HCT116 (cell line): ENCODE data around the gene PROM2. TPM values are rescaled to one million over a fixed set of nuclear protein-coding genes. Genes with fewer than 3 reads are reported as not detected.

Source experiments
- ATAC-seq: fragments of 200-7000 bp; cut with Tn5 transposase; 2 replicates; pipeline ENCODE4 v1.9.1; 2020; ENCODE audit warnings: mild to moderate bottlenecking, moderate library complexity
- BruUV-seq: library from RNA; stranded (reverse); fragments of 400-500 nt; replicated peaks from 2 replicates; lab custom pipeline; 2021; lab: Mats Ljungman, UMichigan
- CTCF ChIA-PET: fragments of 300-600 bp; sonication (Branson Sonifier 250); formaldehyde crosslinking; loops from one replicate; lab custom pipeline; 2021; ENCODE audit warnings: antibody characterized with exemption; lab: Charles Lee
- POLR2A ChIA-PET: fragments of 300-600, 350-600 bp; sonication (Branson Sonifier 250); formaldehyde crosslinking; loops from one replicate; lab custom pipeline; 2021; ENCODE audit warnings: antibody characterized with exemption; lab: Charles Lee
- RAD21 ChIA-PET, 2 experiments: fragments of 300-600 bp; sonication (Branson Sonifier 250); formaldehyde crosslinking; loops; one replicate each; lab custom pipeline; 2023; ENCODE audit warnings: low total read pairs in 2 of 2; ENCODE audit not compliant: uncharacterized antibody in 2 of 2, unreplicated experiment in 2 of 2, low non-redundant PET in 1 of 2; lab: Charles Lee
- DNase-seq: peaks from one replicate; pipeline ENCODE4 v3.0.0-alpha.2; 2010; ENCODE audit warnings: low read depth, low spot score
- H2AFZ ChIP-seq: fragments of 200-600 bp; shearing (Covaris generic), sonication (generic); 2 replicates; pipeline ENCODE4 v1.6.1; 2017; ENCODE audit warnings: low read depth, mixed run types, mixed read lengths, antibody characterized with exemption, low read length; ENCODE audit not compliant: poor library complexity, severe bottlenecking
- H3K27ac ChIP-seq: 2 replicates; pipeline ENCODE4 v1.5.1; 2012; ENCODE audit warnings: low read depth, low read length
- H3K27me3 ChIP-seq: fragments of 200-600 bp; sonication (generic); 2 replicates; pipeline ENCODE4 v1.6.1; 2016; ENCODE audit warnings: mixed run types, low read length, mixed read lengths; ENCODE audit not compliant: insufficient read depth
- H3K36me3 ChIP-seq, 2 experiments: fragments of 200-500 bp in 1 of 2; fragments of 200-600 bp in 1 of 2; sonication (Bioruptor generic) in 1 of 2; sonication (generic) in 1 of 2; 2 replicates each; pipeline versions ENCODE4 v1.5.1 to v1.6.1; 2014 to 2016; ENCODE audit warnings: low read length in 2 of 2, inconsistent platforms in 1 of 2, mixed read lengths in 1 of 2, mixed run types in 1 of 2; ENCODE audit not compliant: insufficient read depth in 2 of 2, control insufficient read depth in 1 of 2
- H3K4me1 ChIP-seq, 2 experiments: fragments of 200-600 bp in 1 of 2; sonication (generic) in 1 of 2; 2 replicates each; pipeline versions ENCODE4 v1.5.1 to v1.6.1; 2012 to 2017; ENCODE audit warnings: low read length in 2 of 2, inconsistent platforms in 1 of 2, mild to moderate bottlenecking in 1 of 2, mixed read lengths in 1 of 2, mixed run types in 1 of 2, moderate library complexity in 1 of 2; ENCODE audit not compliant: insufficient read depth in 2 of 2, control insufficient read depth in 1 of 2
- H3K4me2 ChIP-seq: fragments of 200-600 bp; sonication (generic); 2 replicates; pipeline ENCODE4 v1.6.1; 2017; ENCODE audit warnings: mixed run types, low read length, mixed read lengths
- H3K4me3 ChIP-seq, 2 experiments: fragments of 200-600 bp in 1 of 2; sonication (generic) in 1 of 2; replicated peaks in 1 of 2; 2 replicates each; pipeline ENCODE4 v1.5.1; 2011 to 2016; ENCODE audit warnings: low read length in 2 of 2, control low read depth in 1 of 2, low read depth in 1 of 2, mild to moderate bottlenecking in 1 of 2, mixed read lengths in 1 of 2, mixed run types in 1 of 2
- H3K79me2 ChIP-seq: fragments of 200-600 bp; sonication (generic); 2 replicates; pipeline ENCODE4 v1.6.1; 2017; ENCODE audit warnings: mild to moderate bottlenecking, mixed run types, low read length, moderate library complexity, mixed read lengths; ENCODE audit not compliant: insufficient read depth
- H3K9ac ChIP-seq: fragments of 200-600 bp; sonication (generic); 2 replicates; pipeline ENCODE4 v1.6.1; 2016; ENCODE audit warnings: low read length, mixed read lengths
- H3K9me2 ChIP-seq: fragments of 200-600 bp; sonication (generic), shearing (Covaris generic); 2 replicates; pipeline ENCODE4 v1.6.1; 2017; ENCODE audit warnings: mixed run types, mild to moderate bottlenecking, moderate library complexity; ENCODE audit not compliant: insufficient read depth
- H3K9me3 ChIP-seq, 2 experiments: fragments of 200-500 bp in 1 of 2; fragments of 200-600 bp in 1 of 2; sonication (Bioruptor generic) in 1 of 2; sonication (generic) in 1 of 2; 2 replicates each; pipeline ENCODE4 v1.6.1; 2014 to 2017; ENCODE audit warnings: low read length in 2 of 2, mixed read lengths in 2 of 2, inconsistent platforms in 1 of 2, low read depth in 1 of 2, mild to moderate bottlenecking in 1 of 2, mixed run types in 1 of 2, moderate library complexity in 1 of 2; ENCODE audit not compliant: control insufficient read depth in 1 of 2, insufficient read depth in 1 of 2
- H4K20me1 ChIP-seq: fragments of 200-600 bp; sonication (generic), shearing (Covaris generic); 2 replicates; pipeline ENCODE4 v1.6.1; 2017; ENCODE audit warnings: mixed run types, mild to moderate bottlenecking, moderate library complexity; ENCODE audit not compliant: insufficient read depth
- CEBPB ChIP-seq: IDR thresholded peaks from 2 replicates; pipeline ENCODE4 v1.6.1; 2012; ENCODE audit warnings: low read depth
- EGR1 ChIP-seq: IDR thresholded peaks from 2 replicates; pipeline ENCODE4 v1.6.1; 2012; ENCODE audit warnings: low read depth
- FOSL1 ChIP-seq: IDR thresholded peaks from 2 replicates; pipeline ENCODE4 v1.6.1; 2012; ENCODE audit warnings: low read depth
- JUND ChIP-seq: IDR thresholded peaks from 2 replicates; pipeline ENCODE4 v1.6.1; 2012
- POLR2AphosphoS5 ChIP-seq: IDR thresholded peaks from 2 replicates; pipeline ENCODE4 v1.6.1; 2011; ENCODE audit warnings: mild to moderate bottlenecking, low read depth, low read length, moderate library complexity
- RAD21 ChIP-seq: IDR thresholded peaks from 2 replicates; pipeline ENCODE4 v1.6.1; 2012; ENCODE audit warnings: low read depth, mild to moderate bottlenecking
- SIN3A ChIP-seq: IDR thresholded peaks from 2 replicates; pipeline ENCODE4 v1.6.1; 2012; ENCODE audit warnings: low read depth
- SRF ChIP-seq: IDR thresholded peaks from 2 replicates; pipeline ENCODE4 v1.6.1; 2012; ENCODE audit warnings: low read depth
- TCF7L2 ChIP-seq: IDR thresholded peaks from 2 replicates; pipeline ENCODE4 v1.7.0; 2011; ENCODE audit warnings: borderline replicate concordance, inconsistent platforms; ENCODE audit not compliant: insufficient read depth, insufficient read length; ENCODE audit errors: extremely low read depth
- ZFX ChIP-seq: fragments of 450-650 bp; IDR thresholded peaks from 2 replicates; pipeline ENCODE4 v1.6.1; 2017
- ZNF274 ChIP-seq: fragments of 200-500 bp; sonication (Bioruptor generic); IDR thresholded peaks from 2 replicates; pipeline ENCODE4 v1.6.1; 2014; ENCODE audit warnings: mild to moderate bottlenecking, low read depth, low read length, inconsistent platforms
- intact Hi-C: fragments of 100-400 bp; cut with micrococcal nuclease; formaldehyde crosslinking; loops from 2 replicates; pipeline ENCODE4 v1.10.0; 2022
- total RNA-seq: library from RNA; stranded (reverse); gene quantifications from one replicate; pipeline ENCODE4 v1.2.1, GENCODE V29; 2021; ENCODE audit not compliant: unreplicated experiment
- TF ChIP-seq, protein P1 (sequence below): IDR thresholded peaks from 2 replicates; pipeline ENCODE4 v1.6.1; 2012
- TF ChIP-seq, protein P2 (sequence below): IDR thresholded peaks from 2 replicates; pipeline ENCODE4 v1.6.1; 2012; ENCODE audit warnings: low read depth
- TF ChIP-seq, protein P3 (sequence below): IDR thresholded peaks from 2 replicates; pipeline ENCODE4 v1.6.1; 2012
- TF ChIP-seq, protein P4 (sequence below), 3 experiments: fragments of 200-600 bp in 1 of 3; sonication (generic) in 1 of 3; IDR thresholded peaks in 2 of 3; conservative IDR thresholded peaks in 1 of 3; 2 replicates each; pipeline ENCODE4 v1.5.1; 2012 to 2017; ENCODE audit warnings: low read depth in 2 of 3, low read length in 2 of 3, antibody characterized with exemption in 1 of 3, borderline replicate concordance in 1 of 3, control low read depth in 1 of 3, mild to moderate bottlenecking in 1 of 3, mixed read lengths in 1 of 3, mixed run types in 1 of 3, moderate library complexity in 1 of 3; ENCODE audit not compliant: insufficient read depth in 1 of 3

The PROM2 gene
- total RNA-seq, 1 experiment from 2014 or later: 11.9 TPM

DNA sequence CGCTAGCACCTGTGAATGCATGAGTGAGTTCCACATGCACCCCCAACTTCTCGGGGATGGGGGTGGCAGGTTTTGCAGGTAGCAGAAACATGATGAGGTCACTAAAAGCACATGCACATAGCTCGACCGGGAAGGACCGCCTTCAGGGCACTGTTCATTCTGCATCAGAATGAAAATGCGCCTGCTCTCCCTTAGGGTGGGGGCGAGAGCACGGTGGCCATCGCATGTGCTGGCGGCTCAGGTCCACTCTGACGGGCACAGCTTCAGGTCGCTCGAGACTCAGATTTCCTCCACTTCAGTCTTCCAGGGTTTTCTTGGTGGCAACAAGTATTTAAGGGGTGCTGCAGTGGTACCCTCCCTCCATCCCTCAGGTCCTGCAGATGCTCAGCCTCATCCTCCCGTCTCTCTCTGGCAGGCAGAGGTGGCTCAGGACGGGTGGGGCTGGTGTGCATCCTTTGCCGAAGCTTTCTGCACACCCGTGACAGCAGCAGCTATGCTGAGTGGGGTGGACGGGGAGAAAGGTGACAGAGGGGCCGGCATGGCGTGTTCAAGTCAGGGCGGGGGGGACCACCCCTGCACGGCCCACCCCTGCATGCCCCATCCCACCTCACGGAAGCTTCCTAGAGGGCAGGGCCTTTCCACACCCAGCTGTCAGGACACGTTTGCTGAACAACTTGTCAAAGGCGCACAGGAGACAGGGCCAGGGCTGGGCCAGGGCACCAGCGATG lies 37.7 kb downstream of the PROM2 start:
- no TSS peak for BruUV-seq
- Histone ChIP-seq H3K4me3 (no peak overlapping the region), H3K27ac (no peak overlapping the region), H2AFZ (no peak overlapping the region), H3K9ac (no peak overlapping the region), H3K9me3 (no peaks in the 10 kb centered on the region), H4K20me1 (no peaks in the 10 kb centered on the region), H3K27me3 (no peaks in the 10 kb centered on the region), H3K4me1 (peaks cover 10 to 20% of the 10 kb centered on the region in 2 experiments; a peak in 2 of 4 replicates), H3K4me2 (no peak overlapping the region), H3K79me2 (no peaks in the 10 kb centered on the region), H3K9me2 (no peaks in the 10 kb centered on the region), H3K36me3 (no peaks in the 10 kb centered on the region)
- no peak for ATAC-seq
- RAD21 ChIA-PET: no interaction called here
- no peak for DNase-seq
- CTCF ChIA-PET: interaction anchor here (2.2 kb wide), 1 partner anchor 80 kb away, joined by 24 read pairs; no protein-coding TSS in a partner anchor
- TF ChIP-seq CEBPB (no peak), EGR1 (no peak), POLR2AphosphoS5 (no peak), ZFX (no peak), TCF7L2 (no peak), ZNF274 (no peak), SIN3A (no peak), FOSL1 (no peak), JUND (no peak), SRF (no peak), RAD21 (no peak)
- TF ChIP-seq, protein P1, sequence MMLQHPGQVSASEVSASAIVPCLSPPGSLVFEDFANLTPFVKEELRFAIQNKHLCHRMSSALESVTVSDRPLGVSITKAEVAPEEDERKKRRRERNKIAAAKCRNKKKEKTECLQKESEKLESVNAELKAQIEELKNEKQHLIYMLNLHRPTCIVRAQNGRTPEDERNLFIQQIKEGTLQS: no peak
- TF ChIP-seq, protein P2, sequence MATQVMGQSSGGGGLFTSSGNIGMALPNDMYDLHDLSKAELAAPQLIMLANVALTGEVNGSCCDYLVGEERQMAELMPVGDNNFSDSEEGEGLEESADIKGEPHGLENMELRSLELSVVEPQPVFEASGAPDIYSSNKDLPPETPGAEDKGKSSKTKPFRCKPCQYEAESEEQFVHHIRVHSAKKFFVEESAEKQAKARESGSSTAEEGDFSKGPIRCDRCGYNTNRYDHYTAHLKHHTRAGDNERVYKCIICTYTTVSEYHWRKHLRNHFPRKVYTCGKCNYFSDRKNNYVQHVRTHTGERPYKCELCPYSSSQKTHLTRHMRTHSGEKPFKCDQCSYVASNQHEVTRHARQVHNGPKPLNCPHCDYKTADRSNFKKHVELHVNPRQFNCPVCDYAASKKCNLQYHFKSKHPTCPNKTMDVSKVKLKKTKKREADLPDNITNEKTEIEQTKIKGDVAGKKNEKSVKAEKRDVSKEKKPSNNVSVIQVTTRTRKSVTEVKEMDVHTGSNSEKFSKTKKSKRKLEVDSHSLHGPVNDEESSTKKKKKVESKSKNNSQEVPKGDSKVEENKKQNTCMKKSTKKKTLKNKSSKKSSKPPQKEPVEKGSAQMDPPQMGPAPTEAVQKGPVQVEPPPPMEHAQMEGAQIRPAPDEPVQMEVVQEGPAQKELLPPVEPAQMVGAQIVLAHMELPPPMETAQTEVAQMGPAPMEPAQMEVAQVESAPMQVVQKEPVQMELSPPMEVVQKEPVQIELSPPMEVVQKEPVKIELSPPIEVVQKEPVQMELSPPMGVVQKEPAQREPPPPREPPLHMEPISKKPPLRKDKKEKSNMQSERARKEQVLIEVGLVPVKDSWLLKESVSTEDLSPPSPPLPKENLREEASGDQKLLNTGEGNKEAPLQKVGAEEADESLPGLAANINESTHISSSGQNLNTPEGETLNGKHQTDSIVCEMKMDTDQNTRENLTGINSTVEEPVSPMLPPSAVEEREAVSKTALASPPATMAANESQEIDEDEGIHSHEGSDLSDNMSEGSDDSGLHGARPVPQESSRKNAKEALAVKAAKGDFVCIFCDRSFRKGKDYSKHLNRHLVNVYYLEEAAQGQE: no peak
- TF ChIP-seq, protein P3, sequence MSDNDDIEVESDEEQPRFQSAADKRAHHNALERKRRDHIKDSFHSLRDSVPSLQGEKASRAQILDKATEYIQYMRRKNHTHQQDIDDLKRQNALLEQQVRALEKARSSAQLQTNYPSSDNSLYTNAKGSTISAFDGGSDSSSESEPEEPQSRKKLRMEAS: no peak
- TF ChIP-seq, protein P4, sequence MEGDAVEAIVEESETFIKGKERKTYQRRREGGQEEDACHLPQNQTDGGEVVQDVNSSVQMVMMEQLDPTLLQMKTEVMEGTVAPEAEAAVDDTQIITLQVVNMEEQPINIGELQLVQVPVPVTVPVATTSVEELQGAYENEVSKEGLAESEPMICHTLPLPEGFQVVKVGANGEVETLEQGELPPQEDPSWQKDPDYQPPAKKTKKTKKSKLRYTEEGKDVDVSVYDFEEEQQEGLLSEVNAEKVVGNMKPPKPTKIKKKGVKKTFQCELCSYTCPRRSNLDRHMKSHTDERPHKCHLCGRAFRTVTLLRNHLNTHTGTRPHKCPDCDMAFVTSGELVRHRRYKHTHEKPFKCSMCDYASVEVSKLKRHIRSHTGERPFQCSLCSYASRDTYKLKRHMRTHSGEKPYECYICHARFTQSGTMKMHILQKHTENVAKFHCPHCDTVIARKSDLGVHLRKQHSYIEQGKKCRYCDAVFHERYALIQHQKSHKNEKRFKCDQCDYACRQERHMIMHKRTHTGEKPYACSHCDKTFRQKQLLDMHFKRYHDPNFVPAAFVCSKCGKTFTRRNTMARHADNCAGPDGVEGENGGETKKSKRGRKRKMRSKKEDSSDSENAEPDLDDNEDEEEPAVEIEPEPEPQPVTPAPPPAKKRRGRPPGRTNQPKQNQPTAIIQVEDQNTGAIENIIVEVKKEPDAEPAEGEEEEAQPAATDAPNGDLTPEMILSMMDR (IDR thresholded peaks at IDR 0.05 in 2 of 3, conservative IDR thresholded peaks at IDR 0.05 in 1 of 3; ENCODE audit: borderline replicate concordance in 1 of 3, insufficient read depth in 1 of 3, low read depth in 2 of 3, low read length in 2 of 3): no peak
- intact Hi-C loops: no loop called here
- POLR2A ChIA-PET: no interaction called here
